Gastrocnemius medialis (tissue), 4 donors: ENCODE measurements around the gene CALY.

ENCODE experiments used
- CTCF ChIP-seq, 5 experiments: fragments of 450-650 bp in 3 of 5; fragments of 200-600 bp in 2 of 5; sonication (generic) in 2 of 5; IDR thresholded peaks in 4 of 5; conservative IDR thresholded peaks in 1 of 5; 1 replicate in 4 of 5; 2 replicates in 1 of 5; pipeline ENCODE4 v1.5.1; 2016 to 2019; ENCODE audit warnings: antibody characterized with exemption in 5 of 5, mild to moderate bottlenecking in 3 of 5, moderate library complexity in 3 of 5
- POLR2A ChIP-seq, 2 donors: fragments of 450-650 bp; IDR thresholded peaks; one replicate each; pipeline ENCODE4 v1.6.1; 2017; ENCODE audit warnings: antibody characterized with exemption in 2 of 2, mild to moderate bottlenecking in 2 of 2, moderate library complexity in 2 of 2

DNA sequence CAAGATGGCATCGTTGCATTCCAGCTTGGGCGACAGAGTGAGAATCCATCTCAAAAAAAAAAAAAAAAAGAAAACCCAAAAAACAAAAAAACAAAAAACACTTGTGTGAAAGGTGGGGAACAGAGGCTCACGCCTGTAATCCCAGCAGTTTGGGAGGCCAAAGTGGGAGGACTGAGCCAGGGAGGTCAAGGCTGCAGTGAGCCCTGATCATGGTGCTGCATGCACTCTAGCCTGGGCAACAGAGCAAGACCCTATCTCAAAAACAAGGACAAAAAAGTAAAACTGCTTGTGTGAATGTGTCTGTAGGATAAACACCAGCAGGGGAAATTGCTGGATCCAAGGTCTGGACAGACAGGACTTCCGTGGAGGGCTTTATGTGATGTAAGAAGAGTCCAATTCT lies 46.9 kb upstream of the CALY start:
- no peak for TF ChIP-seq POLR2A (IDR thresholded peaks at IDR 0.05)
- no peak for TF ChIP-seq CTCF (IDR thresholded peaks at IDR 0.05 in 4 of 5, conservative IDR thresholded peaks at IDR 0.05 in 1 of 5)
